GM18508 (cell line): Measurements from ENCODE around the gene OTP.

ENCODE experiments used
- ATAC-seq: cut with Tn5 transposase; IDR thresholded peaks from one replicate; pipeline ENCODE4 v1.9.1; 2021; ENCODE audit warnings: moderate number of reproducible peaks; ENCODE audit not compliant: insufficient read depth, unreplicated experiment

The OTP gene

GRCh38 chr5:77637998-77638762 lies at the start of gene OTP:
Gene OTP (minus strand): TSS chr5:77638713. CDS start chr5:77638549, 164 bp downstream.
- ATAC-seq, result no peak

GRCh38 chr5:77683171-77683732 lies 44.7 kb upstream of the OTP start:
- ATAC-seq, result no peak

- no peak for ATAC-seq
These were observed 32.0 kb upstream of the OTP start for GRCh38 chr5:77670526-77670925.

GRCh38 chr5:77669677-77670076 lies 31.2 kb upstream of the OTP start:
- no peak for ATAC-seq

GRCh38 chr5:77663090-77663863 lies 24.8 kb upstream of the OTP start:
- ATAC-seq, result no peak

- no peak for ATAC-seq
These were observed 24.1 kb upstream of the OTP start for GRCh38 chr5:77662635-77663034.

- ATAC-seq, result no peak
These were observed 20.1 kb upstream of the OTP start for GRCh38 chr5:77658662-77659061.

GRCh38 chr5:77651343-77651742 lies 12.8 kb upstream of the OTP start:
- no peak for ATAC-seq

- ATAC-seq, result no peak
These were observed 12.2 kb upstream of the OTP start for GRCh38 chr5:77650686-77651085.

DNA sequence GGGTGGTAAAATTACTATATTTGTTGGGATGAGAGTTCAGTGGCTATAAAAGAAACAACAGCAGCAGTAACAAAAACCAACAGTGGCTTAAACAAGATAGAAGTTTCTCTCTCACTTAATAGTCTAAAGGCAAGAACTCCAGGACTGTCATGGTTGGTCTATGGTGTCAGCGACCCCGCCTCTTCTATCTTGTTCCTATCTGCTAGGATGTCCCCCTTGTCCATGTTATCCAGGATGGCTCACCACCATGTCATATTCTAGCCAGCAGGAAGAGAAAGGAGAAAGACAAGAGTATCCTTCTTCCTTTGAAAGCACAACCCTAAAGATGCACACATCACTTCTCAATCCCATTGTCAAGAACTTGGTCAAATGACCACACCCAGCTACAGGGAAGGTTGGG lies 11.3 kb upstream of the OTP start:
- no peak for ATAC-seq

DNA sequence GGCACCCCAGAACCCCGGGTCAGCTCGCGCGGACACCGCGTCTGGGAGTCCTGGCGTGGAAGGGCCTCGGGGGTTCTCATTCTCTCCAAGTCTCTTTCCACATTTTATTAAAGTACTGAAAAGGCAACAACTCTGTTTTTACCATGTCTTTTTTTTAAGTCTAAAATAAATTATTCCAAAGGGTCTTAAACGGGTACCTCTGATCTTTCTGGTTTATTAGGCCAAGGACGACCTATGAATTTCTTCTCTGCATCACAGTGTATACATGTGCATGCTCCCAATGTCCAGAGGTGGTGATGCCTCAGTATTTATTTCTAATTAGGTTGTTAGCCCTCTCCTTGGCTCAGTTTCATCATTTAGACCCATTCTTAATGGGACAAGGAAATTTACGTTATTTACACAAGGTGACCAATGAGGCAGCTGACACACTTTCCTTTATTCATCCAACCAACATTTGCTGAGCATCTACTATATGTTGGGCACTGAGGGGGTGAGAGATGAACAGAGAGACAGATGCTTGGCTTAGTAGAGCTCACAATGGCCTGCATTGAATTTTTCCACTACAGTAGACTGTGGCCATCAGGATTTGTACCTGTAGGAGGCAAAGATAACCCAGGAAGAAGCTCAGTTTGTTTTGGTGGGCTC lies 7.6 kb upstream of the OTP start:
- no peak for ATAC-seq

DNA sequence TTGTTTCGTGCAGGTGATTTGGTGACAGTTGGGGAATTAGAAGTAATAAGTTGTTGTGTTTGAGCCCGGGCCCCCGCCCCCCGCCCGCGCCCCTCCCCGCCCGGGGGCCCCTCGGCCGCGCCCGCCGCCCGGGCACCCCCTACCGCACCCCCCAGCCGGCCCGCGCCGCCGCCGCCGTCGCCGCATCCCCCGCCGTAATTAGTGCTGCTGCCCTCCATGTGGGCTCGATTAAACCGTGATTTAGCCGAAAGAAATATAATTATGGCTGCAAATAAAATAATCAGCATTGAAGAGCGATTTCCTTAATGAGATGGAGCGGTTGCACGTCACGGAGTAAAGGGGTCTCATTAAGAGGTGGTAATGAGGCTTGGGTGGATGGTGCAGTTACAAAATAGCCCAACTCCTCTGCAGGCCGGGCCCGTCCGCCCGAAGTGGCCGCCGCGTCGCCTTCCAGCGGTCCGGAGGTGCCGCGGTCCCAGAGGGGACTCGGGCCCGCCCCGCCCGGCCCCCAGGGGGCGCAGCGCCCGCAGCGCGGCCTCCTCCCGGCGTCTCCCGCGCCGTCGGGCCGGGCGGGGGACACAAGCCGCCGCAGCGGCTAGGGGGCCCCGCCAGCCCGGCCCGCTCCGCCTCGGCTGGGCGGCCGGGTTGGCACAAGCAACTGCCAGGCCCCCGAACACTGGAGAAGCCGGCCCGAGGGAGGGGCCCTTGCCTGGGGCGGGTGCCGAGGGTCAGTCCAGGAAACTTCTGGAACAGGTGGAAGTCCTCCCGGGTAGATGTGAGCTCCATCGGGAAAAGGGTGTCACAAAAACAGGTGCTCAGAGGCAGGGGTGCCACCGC lies 6.9 kb upstream of the OTP start:
- ATAC-seq, result no peak

DNA sequence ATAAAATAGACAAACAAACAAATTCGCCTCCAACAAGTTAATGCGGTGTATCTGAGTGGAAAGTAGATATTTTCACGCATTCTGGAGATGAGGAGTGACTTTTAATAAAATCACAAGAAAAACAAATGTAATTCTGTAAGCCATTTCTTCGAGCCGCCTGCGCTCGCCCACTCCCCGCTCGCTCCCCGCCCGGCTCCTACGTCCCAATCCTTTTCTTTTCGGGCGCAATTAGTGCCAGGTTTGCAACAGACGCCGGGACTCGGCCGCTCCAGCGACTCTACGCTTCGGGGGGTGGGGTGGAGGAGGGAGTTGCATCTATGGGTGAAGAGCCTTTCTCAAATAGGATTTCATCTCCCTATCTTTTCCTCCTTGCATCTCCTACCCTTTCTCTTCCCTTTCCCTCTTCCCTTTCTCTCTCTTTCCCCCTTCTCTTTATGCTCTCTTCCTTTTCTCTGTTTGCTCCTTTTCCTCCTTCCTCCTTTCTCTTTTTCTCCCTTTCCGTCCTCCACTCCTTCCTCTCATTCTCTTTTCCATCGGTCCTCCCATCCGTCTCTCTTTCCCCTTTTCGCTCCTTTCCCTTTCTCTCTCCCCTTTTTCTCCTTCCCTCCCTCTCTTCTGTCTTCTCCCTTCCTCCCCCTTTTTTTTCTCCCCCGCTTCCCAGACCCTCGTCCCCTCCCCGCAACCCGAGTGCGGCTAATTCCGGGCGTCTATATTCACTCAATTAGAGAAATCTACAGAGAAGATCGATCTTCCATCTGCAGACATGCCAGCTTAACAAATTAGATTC lies 6.1 kb upstream of the OTP start:
- ATAC-seq, result no peak

- ATAC-seq, result no peak
These were observed 5.3 kb upstream of the OTP start for GRCh38 chr5:77643654-77644370.

- no peak for ATAC-seq
These were observed 4.5 kb upstream of the OTP start for GRCh38 chr5:77642738-77643653.

- no peak for ATAC-seq
These were observed 3.6 kb upstream of the OTP start for GRCh38 chr5:77641963-77642737.

DNA sequence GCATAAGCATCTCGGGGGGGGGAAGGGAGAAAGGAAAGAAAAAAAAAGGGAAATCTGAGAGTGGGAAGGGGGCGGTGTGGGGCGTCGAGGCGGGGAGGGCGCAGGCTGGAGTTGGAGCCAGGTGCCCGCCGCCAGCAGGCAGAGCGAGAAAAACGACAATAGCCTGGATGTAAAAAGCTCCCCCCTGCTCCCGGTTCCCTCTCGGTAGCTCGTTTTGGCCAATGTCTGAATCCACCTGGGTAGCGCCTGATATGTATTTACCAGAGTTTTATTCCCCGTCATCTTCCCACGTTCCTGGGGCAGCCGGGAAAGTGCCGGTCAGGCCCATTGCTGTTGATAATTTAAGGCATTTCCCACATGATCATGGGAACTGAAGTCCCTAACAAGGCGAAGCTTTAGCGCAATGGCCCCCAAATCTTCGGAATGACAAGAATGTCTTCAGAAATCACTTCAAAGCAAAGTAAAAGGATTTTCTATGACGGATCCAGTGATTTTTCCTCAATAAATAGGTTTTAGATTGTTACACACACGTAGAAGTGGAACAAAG lies 3.0 kb upstream of the OTP start:
- ATAC-seq, result no peak
